GM06990 (cell line): ENCODE results near the gene FYB1.

Experiments used
- DNase-seq: peaks from one replicate; pipeline ENCODE4 v3.0.0-alpha.2; 2011; ENCODE audit not compliant: insufficient read length; ENCODE audit errors: extremely low read depth
- H3K27me3 ChIP-seq: replicated peaks from 2 replicates; pipeline ENCODE4 v1.6.0; 2011; ENCODE audit warnings: low read length; ENCODE audit not compliant: control insufficient read depth, insufficient read depth
- H3K36me3 ChIP-seq: 2 replicates; pipeline ENCODE4 v1.5.1; 2011; ENCODE audit warnings: low read length; ENCODE audit not compliant: control insufficient read depth, insufficient read depth
- H3K4me3 ChIP-seq: replicated peaks from 2 replicates; pipeline ENCODE4 v1.5.1; 2011; ENCODE audit warnings: low read depth, mild to moderate bottlenecking, control low read depth, low read length
- TF ChIP-seq, protein P1 (sequence below): IDR thresholded peaks from 2 replicates; pipeline ENCODE4 v1.5.1; 2011; ENCODE audit warnings: low read length, control low read depth, mild to moderate bottlenecking, inconsistent platforms; ENCODE audit not compliant: insufficient read depth, poor library complexity, severe bottlenecking

Gene FYB1

DNA sequence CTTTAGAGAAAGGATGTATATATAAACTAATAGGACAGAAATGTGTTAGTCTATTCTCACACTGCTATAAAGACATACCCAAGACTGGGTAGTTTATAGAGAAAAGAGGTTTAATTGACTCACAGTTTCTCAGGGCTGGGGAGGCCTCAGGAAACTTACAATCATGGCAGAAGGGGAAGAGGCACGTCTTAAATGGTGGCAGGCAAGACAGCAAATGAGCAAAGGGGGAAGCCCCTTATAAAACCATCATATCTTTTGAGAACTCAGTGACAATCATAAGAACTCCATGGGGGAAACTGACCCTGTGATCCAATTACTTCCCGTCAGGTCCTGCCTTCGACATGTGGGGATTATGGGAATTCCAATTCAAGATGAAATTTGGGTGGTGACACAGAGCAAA is 136.4 kb downstream of the FYB1 start:
- H3K36me3 ChIP-seq, result no peaks in the 10 kb centered on the region
- no peak overlapping the region for H3K4me3 ChIP-seq
- no peaks in the 10 kb centered on the region for H3K27me3 ChIP-seq
- DNase-seq, result no peak
- TF ChIP-seq, protein P1, sequence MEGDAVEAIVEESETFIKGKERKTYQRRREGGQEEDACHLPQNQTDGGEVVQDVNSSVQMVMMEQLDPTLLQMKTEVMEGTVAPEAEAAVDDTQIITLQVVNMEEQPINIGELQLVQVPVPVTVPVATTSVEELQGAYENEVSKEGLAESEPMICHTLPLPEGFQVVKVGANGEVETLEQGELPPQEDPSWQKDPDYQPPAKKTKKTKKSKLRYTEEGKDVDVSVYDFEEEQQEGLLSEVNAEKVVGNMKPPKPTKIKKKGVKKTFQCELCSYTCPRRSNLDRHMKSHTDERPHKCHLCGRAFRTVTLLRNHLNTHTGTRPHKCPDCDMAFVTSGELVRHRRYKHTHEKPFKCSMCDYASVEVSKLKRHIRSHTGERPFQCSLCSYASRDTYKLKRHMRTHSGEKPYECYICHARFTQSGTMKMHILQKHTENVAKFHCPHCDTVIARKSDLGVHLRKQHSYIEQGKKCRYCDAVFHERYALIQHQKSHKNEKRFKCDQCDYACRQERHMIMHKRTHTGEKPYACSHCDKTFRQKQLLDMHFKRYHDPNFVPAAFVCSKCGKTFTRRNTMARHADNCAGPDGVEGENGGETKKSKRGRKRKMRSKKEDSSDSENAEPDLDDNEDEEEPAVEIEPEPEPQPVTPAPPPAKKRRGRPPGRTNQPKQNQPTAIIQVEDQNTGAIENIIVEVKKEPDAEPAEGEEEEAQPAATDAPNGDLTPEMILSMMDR, result no peak

DNA sequence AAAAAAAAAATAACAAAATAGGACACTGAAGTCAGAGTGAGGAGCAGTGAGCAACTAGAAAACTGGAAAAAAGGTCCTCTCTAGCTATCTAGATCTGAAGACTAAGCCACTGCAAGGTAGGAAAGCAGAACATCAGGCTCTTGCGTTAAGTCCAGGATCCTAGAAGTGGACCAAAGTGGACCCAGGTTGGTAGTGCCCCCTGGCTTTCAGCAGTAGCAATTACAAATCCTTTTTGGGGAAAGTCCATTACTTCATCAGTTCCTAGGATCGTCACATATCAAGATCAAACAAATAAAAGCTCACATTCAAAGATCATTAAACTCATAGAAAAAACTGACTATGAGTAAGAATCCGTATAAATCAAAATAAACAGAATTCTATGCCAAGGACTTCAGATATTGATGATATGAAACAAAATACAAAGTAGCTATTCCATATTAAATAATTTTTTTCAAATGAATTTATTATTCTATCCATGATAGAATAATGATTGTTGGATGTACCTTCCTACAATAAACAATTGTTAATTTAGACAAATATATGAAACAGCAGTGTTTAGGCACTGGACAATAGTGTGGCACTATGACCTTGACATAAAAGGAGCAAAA is 138.7 kb downstream of the FYB1 start:
- no peak for DNase-seq
- Histone ChIP-seq H3K4me3 (no peak overlapping the region), H3K27me3 (no peaks in the 10 kb centered on the region), H3K36me3 (no peaks in the 10 kb centered on the region)
- TF ChIP-seq, protein P1, result peak; percentile 75

DNA sequence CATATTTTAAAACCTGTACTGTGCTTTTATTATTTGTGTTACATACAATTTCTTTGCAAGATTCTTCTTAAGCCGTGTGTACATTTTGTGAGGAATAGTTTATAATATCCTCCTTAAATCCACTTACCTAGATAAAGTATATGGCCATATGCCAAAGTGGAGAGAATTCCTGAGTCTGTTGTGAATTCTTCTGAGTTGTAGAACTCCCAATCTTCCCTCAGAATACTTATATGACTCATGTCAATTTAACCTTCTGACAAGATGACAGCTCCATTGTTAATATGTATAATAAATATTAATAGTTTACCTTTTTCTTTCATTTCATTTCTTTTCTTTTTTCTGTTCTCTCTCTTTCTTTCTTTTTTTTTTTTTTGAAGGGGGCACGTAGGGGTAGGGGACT is 139.2 kb downstream of the FYB1 start:
- Histone ChIP-seq H3K36me3 (no peaks in the 10 kb centered on the region), H3K4me3 (no peak overlapping the region), H3K27me3 (no peaks in the 10 kb centered on the region)
- DNase-seq, result no peak
- TF ChIP-seq, protein P1, result no peak

DNA sequence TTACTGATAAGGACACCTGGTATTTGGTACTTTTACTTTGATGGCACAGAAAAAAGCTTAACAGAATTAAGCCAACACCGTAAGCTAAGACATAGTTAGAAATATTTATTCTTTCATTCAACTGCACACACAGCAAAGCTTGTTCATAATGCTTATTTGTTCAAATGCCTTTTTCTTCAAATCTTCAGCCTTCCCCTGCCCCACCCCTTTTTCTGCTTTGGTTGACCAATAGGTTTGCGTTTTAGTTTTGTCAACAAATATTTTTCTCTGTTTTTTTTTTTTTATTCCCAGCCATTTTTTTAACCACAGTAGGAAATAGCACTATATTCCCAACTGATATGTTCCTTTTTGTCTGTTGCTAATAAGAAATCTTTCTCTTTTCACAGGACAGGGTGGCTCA is 140.2 kb downstream of the FYB1 start:
- TF ChIP-seq, protein P1, result no peak
- H3K27me3 ChIP-seq, result no peaks in the 10 kb centered on the region
- H3K36me3 ChIP-seq, result no peaks in the 10 kb centered on the region
- no peak for DNase-seq
- H3K4me3 ChIP-seq, result no peak overlapping the region

DNA sequence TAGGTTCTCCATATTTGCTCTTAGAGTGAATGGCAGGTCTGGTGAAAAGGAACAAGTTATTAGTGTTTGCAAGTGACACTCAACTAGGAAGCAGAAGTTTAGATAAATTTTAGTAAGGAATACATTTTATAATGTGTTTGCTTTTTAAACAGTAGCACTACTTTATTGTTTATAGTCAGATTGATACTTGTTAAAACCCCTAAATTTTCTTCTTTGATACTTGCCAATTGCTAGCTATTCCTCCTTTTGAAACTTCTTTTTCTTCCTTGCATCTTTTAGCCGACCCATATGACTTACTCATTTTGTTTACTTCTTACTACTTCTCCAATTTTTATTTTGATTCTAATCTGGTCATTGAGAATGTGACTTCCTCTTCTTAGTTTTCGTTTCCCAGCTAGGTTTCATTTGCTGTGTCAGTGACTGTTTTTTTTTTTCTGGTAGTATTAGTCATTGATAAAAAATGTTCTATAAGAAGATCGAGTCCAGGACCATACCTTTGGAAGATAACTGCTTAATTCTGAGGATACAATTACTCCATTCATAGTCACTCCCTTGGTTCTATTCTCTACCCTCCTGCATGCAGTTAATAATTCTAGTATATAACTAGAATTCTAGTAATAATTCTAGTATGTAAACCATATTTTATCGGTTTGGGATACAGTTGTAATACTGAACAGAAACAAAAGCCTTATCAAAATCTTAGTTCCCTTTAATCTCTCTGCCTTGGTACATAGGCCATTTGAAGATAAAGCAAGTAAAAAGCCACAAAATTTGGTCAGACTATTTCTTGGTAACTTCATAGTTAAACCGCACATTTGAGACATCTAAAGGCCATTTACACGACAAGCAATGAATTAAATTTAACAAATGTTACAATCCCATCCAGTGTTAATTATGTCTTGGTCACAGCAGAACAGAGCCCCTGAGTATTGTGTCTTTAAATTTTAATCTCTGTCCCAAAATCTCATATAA is 142.3 kb downstream of the FYB1 start:
- TF ChIP-seq, protein P1, result no peak
- H3K4me3 ChIP-seq, result peak overlapping the region; percentile 35
- no peaks in the 10 kb centered on the region for H3K27me3 ChIP-seq
- no peaks in the 10 kb centered on the region for H3K36me3 ChIP-seq
- DNase-seq, result peak; percentile 58
